Endometrial microvascular endothelial cells (primary cell): ENCODE results near the gene ACKR4. TPM values are rescaled to one million over a fixed set of nuclear protein-coding genes. Genes with fewer than 3 reads are reported as not detected.
"Not testable (repeated sequence)": the region's sequence is repeated elsewhere in the genome, so short reads cannot be mapped to it uniquely, and the experiment has no call there.

Experiments
- in situ Hi-C: cut with HindIII; loops from 2 replicates; pipeline ENCODE4 v1.10.0; 2017; ENCODE audit warnings: low sequenced_read_pairs, low pct_unique_long_range_greater_than_20kb; ENCODE audit errors: inconsistent ontology term
- total RNA-seq: library from RNA; depleted of rRNA; stranded (reverse); fragments of >200 nt; gene quantifications from one replicate; pipeline ENCODE4 v1.2.3, GENCODE V29; 2015; ENCODE audit errors: inconsistent ontology term

ACKR4 gene
- 0.37 TPM for total RNA-seq

GRCh38 chr3:132596816-132597433, at the start of gene ACKR4:
Gene ACKR4, plus strand, starts transcription at chr3:132597270. Its CDS starts 3,128 bp downstream, at chr3:132600398.
- in situ Hi-C loops, result no loop called here

GRCh38 chr3:132549169-132549568, 47.9 kb upstream of the ACKR4 start:
- in situ Hi-C loops, result loop anchor here (25.0 kb wide), 1 partner anchor 88 kb away; no protein-coding TSS in a partner anchor

GRCh38 chr3:132549890-132550578, 47.0 kb upstream of the ACKR4 start:
- in situ Hi-C loops, result loop anchor here (25.0 kb wide), 1 partner anchor 87 kb away; no protein-coding TSS in a partner anchor

GRCh38 chr3:132550579-132551305, 46.3 kb upstream of the ACKR4 start:
- in situ Hi-C loops, result no loop called here

- in situ Hi-C loops, result no loop called here
Observed at GRCh38 chr3:132553826-132554225, 43.2 kb upstream of the ACKR4 start.

GRCh38 chr3:132554437-132554836, 42.6 kb upstream of the ACKR4 start:
- in situ Hi-C loops, result no loop called here

GRCh38 chr3:132555306-132556035, 41.6 kb upstream of the ACKR4 start:
- in situ Hi-C loops, result no loop called here

- in situ Hi-C loops, result not testable (repeated sequence)
Observed at GRCh38 chr3:132556036-132556386, 41.1 kb upstream of the ACKR4 start.

GRCh38 chr3:132556508-132557159, 40.4 kb upstream of the ACKR4 start:
- in situ Hi-C loops, result no loop called here

GRCh38 chr3:132561003-132561402, 36.1 kb upstream of the ACKR4 start:
- in situ Hi-C loops, result no loop called here

GRCh38 chr3:132563420-132564069, 33.5 kb upstream of the ACKR4 start:
- in situ Hi-C loops, result no loop called here

GRCh38 chr3:132564070-132564465, 33.0 kb upstream of the ACKR4 start:
- in situ Hi-C loops, result no loop called here

GRCh38 chr3:132568422-132568821, 28.6 kb upstream of the ACKR4 start:
- in situ Hi-C loops, result no loop called here

GRCh38 chr3:132569153-132569552, 27.9 kb upstream of the ACKR4 start:
- in situ Hi-C loops, result no loop called here

GRCh38 chr3:132569580-132569979, 27.5 kb upstream of the ACKR4 start:
- in situ Hi-C loops, result no loop called here

- in situ Hi-C loops, result no loop called here
Observed at GRCh38 chr3:132570016-132570415, 27.1 kb upstream of the ACKR4 start.

- in situ Hi-C loops, result no loop called here
Observed at GRCh38 chr3:132573797-132574211, 23.3 kb upstream of the ACKR4 start.

GRCh38 chr3:132587401-132587800, 9.7 kb upstream of the ACKR4 start:
- in situ Hi-C loops, result no loop called here
